HG03108 (cell line): ENCODE measurements around the gene PKD1L1.
"Not testable (repeated sequence)": the region's sequence is repeated elsewhere in the genome, so short reads cannot be mapped to it uniquely, and the experiment has no call there.

ENCODE experiments used
- ATAC-seq: cut with Tn5 transposase; IDR thresholded peaks from one replicate; pipeline ENCODE4 v1.9.1; 2021; ENCODE audit warnings: moderate library complexity; ENCODE audit not compliant: unreplicated experiment

PKD1L1 gene

GRCh38 chr7:47799524-47799923 lies 148.7 kb downstream of the PKD1L1 start:
- no peak for ATAC-seq

- ATAC-seq, result no peak
Measured at GRCh38 chr7:47796347-47796746, 151.9 kb downstream of the PKD1L1 start.

DNA sequence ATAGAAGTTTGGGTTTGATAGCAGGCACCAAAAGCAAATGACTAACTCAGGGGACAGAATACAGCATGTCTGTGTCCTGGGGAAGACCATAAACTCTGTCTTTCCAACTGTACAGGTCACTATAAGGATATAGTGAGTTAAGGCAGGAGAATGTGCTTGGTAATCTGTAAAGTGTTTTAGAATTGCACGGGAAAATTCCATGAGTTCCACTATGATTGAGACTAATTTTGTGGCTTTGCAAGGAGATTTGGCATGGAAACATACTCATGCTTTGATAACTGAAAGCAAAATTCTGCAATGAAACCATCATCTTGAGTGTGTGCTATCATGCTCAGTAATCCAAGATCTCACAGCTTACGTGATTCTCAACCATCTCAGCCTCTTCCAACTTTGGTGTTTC lies 152.6 kb downstream of the PKD1L1 start:
- ATAC-seq, result no peak

DNA sequence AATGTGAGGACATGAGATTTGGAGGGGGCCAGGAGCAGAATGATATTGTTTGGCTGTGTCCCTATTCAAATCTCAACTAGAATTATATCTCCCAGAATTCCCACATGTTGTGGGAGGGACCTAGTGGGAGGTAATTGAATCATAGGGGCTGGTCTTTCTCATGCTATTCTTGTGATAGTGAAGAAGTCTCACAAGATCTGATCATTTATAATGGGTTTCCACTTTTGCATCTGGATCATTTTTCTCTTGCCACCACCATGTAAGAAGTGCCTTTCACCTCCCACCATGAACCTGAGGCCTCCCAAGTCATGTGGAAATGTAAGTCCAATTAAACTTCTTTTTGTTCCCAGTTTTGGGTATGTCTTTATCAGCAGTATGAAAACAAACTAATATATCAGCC lies 153.1 kb downstream of the PKD1L1 start:
- not testable (repeated sequence) for ATAC-seq

- ATAC-seq, result no peak
Measured at GRCh38 chr7:47794016-47794415, 154.2 kb downstream of the PKD1L1 start.

DNA sequence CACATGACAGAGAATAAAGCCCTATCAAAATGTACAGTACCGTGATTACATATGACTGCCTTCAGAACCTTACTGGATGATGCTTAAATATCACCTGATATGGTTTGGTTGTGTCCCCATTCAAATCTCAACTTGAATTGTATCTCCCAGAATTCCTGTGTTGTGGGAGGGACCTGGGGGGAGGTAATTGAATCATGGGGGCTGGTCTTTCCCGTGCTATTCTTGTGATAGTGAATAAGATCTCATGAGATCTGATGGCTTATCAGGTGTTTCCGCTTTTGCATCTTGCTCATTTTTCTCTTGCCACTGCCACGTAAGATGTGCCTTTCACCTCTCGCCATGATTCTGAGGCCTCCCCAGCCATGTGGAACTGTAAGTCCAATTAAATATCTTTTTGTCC lies 155.1 kb downstream of the PKD1L1 start:
- ATAC-seq, result not testable (repeated sequence)

- ATAC-seq, result no peak
Measured at GRCh38 chr7:47792521-47793121, 155.6 kb downstream of the PKD1L1 start.

DNA sequence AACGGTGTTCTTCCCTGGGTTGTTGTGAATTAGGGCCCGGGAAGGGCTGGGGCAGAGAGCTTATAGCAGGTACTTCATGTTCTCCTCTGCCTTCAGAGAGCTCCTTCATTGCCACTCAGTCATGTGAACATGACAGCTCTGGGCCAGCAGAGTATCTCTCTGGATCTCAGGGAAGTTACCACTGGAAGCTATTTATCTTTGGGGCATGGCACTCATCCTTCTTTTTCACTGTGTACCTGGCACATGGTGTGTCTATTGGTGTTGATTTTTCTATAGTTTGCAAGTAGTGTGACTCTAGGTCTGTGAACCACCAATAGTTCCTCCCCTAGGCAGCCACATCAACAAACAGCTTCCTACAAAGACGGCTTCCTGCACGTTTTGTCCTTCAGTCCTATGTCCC lies 156.6 kb downstream of the PKD1L1 start:
- no peak for ATAC-seq

DNA sequence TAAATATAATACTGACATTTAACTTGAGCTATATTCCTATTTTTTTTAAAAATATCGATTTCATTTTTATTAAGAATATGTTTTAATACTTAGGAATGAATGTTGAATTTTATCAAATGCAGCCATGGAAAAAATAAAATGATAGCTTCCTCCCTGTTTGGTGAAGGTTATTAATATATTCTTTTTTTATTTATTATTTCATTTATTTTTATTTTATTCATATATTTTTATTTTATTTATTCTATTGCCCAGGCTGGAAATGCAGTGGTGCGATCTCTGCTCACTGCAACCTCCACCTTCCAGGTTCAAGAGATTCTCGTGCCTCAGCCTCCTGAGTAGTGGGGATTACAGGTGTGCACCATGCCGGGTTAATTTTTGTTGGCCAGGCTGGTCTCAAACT lies 160.2 kb downstream of the PKD1L1 start:
- ATAC-seq, result no peak

DNA sequence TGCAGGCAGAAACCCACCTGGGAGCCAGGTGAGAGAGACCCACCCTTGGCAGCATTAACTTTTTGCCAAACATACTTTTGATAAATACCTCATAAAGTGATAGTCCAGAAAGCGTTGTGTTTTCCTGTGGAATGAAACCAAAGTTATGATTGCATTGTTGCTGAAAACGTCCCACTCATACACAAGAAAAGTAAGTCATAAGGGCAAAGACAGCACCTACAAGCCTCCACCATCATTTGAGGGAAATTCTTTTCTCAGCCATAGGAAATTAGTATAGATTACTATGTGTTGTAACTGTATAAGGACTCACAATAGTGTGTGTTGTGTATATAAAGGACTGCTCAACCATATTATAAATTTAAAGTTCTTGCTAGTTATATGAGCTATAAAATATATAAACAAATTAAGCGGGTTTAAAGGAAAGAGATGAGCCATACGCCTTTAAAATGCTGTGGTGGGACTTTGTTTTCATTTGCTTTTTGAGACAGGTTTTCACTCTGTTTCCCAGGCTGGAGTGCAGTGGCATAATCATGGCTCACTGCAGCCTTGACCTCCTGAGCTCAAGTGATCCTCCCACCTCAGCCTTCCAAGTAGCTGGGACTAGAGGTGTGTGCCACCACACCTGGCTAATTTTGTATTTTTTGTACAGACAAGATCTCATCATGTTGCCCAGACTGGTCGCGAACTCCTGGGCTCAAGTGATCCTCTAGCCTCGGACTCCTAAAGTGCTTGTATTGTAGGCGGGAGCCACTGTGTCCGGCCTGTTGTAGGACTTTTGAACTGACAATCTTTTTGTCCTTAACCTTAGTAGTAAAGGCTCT lies 160.8 kb downstream of the PKD1L1 start:
- ATAC-seq, result no peak

DNA sequence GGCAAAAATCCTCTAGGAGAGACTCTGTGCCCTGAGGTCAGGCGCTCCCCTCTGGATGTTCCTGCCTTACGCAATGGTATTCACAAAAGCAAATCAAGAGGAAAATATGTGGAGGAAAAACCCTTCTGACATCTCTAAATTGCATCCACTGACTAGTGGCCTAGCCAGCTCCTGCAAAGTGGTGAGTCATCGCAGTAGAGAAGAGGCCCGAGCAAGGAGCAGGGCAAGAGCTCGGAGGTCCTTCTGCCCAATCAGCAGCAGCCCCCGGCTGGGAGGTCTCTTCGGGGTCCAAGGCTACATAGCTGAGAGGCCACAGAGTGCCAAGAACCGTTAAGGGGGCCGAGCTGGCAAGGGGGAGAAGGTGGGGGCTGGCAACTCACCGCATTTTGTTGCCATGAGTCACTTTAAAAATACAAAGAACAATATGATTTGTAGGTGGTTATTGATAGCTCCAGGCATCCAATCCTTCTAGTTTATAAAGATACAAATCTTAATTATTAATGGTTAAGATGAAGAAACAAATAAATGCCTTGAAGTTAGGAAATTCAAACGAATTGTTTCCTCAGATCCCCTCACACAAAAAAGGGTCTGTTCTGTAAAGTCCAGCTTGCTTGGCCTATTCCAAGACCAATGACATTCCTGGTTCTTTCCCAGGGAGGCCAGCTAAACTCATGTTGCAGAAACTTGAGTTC lies 161.6 kb downstream of the PKD1L1 start:
- no peak for ATAC-seq

DNA sequence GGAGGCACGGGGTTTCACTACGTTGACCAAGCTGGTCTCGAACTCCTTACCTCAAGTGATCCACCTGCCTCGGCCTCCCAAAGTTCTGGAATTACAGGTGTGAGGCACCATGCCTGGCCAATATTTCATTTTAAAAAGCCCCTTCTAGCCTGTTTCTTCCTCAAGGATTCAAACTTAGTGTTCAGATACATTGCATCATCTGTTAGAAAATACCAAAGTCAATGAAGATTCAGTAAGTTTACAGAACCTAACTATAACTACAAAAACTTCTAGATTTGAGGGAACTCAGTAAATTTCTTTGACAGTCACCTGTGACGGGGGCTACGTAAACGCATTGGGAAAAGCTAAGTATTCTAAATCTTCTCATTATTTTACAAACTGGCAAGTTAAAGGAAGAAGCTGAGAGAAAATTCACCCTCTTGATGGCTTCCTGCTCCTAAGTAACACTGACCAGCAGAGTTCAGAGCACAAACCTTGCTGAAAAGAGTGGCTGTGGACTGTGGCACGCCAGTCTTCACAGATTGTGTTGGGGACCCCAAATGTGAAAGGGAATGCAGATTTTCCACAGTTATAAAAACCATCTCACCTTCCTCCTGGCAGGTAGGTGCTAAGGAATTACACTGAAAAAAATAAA lies 162.2 kb downstream of the PKD1L1 start:
- ATAC-seq, result no peak

DNA sequence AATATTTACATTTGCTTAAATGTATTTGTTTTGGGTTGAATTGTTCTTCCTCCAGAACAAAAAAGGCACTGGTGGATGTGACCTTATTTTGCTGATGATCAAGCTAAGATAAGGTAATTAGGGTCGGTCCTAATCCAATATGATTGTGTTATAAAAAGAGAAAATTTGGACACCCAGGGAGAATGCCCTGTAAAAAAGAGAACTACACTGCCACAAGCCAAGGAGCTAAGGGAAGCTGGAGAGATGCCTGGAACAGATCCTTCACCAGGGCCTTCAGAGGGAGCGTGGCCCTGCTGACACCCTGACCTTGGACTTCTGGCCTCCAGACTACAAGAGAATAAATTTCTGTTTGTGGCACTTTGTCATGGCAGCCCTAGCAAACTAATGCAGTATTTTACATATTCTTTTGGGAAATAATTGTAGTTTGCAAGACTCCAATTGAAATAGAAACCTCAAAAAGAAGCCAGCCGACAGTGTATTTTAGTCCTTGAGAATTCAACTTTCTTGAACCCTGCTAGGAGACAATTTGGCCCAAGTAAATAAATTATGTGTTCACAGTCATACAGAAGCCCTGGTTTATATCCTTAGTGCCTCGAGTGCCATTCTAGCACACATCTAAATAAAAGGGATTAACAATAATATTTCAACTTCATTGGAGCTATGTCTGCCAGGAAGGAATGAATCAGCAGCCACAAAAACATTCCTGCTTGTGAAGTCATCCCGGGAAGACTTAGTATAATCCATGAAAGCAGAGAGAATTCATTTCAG lies 164.6 kb downstream of the PKD1L1 start:
- ATAC-seq, result no peak

GRCh38 chr7:47782792-47783191 lies 165.5 kb downstream of the PKD1L1 start:
- ATAC-seq, result no peak

DNA sequence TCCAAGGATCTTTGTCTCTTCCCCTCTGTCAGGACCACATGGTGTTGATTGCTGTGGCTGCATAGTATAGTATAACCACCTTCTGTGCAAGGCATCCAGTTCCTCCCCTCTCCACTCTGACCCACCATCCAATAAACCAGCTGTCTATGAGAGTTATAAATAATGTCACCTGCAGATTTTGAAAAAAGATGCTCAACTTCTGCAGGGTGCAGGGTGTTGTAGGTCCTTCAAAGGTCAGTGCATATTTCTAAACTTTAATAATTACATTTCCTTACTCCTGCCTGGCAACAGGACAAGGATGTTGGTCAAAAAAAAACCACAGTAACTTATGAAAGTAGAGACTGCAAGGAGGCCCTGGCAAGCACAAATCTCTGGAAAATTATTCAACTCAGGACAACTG lies 166.2 kb downstream of the PKD1L1 start:
- no peak for ATAC-seq

- ATAC-seq, result no peak
Measured at GRCh38 chr7:47780555-47780954, 167.7 kb downstream of the PKD1L1 start.

- no peak for ATAC-seq
Measured at GRCh38 chr7:47779341-47779771, 168.9 kb downstream of the PKD1L1 start.

DNA sequence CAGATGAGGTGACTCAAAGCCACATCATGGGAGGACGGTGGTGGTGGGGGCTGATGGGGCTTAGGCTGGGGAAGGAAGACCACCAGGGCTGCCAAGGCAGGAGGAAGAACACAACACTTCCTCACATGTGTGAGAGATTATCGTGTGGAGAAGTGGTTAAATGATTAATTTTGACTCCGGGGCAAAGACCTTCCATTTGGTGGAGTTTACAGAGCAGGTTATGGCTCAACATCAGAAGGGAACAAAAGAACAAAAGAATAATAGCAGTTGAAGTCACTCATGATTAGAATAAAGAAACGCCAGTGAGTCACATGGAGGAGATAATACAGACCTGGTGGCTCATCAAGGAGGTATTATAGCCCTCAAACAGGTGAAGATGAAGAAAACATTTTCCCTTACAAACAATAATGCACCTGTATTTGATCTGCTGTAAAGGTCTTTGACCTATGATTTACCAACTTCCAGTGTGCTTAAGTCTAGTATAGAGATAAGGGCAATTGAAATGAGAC lies 170.1 kb downstream of the PKD1L1 start:
- ATAC-seq, result no peak

GRCh38 chr7:47777531-47778152 lies 170.6 kb downstream of the PKD1L1 start:
- ATAC-seq, result no peak

DNA sequence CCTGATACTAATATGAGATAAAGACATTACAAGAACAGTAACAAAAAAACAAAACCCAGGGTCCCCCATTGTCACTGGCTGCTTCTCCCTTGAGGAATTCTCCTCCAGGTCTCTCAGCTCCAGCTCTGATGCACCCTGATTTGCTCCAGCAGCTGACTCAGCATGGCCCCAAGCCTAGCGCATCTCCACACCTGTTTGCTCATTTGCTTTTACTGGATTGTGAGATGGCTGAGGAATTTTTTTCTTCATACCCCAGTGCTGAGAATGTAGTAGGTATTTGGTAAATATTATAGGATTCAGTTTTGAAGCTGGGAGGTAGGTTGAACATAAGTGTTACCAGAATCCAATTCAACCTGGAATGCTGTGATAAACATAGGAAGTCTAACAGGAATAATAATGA lies 171.9 kb downstream of the PKD1L1 start:
- no peak for ATAC-seq
